Measurements from ENCODE around the gene SCAMP1. TPM values are rescaled to one million over a fixed set of nuclear protein-coding genes. Genes with fewer than 3 reads are reported as not detected.

Gene SCAMP1
- total RNA-seq, 1 donor from 2014 or later = 45.4 TPM

DNA sequence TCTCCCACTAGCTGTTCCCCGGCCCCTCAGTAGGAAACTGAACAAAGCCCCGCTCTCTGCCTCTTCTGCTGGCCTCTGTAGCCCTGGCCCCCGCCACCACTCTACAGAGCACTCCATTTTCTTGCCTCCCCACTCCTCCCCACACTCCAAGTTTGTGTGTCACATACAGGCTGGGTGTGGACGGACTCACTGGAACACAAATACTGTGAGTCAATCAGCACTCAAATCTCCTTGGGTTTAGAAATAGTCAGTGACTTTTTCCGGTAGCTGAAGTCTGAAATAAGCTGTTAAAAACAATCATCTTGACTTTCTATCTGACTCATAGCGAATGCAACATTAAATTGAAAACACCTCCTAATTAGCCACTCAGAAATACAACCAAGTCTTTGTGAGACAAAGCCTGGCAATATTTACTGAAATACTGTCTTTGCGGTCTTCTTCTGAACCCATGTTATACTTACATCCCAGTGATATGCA lies 165.7 kb downstream of the SCAMP1 start:
- H3K36me3 Mint-ChIP-seq = no peaks in the 10 kb centered on the region
- H3K9me3 Mint-ChIP-seq = no peaks in the 10 kb centered on the region
- no peak for DNase-seq (ENCODE audit: low spot score in 2 of 2, unreplicated experiment in 2 of 2)
- H3K4me1 Mint-ChIP-seq = peaks cover 38% of the 10 kb centered on the region
- TF ChIP-seq, protein P1, sequence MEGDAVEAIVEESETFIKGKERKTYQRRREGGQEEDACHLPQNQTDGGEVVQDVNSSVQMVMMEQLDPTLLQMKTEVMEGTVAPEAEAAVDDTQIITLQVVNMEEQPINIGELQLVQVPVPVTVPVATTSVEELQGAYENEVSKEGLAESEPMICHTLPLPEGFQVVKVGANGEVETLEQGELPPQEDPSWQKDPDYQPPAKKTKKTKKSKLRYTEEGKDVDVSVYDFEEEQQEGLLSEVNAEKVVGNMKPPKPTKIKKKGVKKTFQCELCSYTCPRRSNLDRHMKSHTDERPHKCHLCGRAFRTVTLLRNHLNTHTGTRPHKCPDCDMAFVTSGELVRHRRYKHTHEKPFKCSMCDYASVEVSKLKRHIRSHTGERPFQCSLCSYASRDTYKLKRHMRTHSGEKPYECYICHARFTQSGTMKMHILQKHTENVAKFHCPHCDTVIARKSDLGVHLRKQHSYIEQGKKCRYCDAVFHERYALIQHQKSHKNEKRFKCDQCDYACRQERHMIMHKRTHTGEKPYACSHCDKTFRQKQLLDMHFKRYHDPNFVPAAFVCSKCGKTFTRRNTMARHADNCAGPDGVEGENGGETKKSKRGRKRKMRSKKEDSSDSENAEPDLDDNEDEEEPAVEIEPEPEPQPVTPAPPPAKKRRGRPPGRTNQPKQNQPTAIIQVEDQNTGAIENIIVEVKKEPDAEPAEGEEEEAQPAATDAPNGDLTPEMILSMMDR (IDR thresholded peaks at IDR 0.05; ENCODE audit: unreplicated experiment) = no peak
- H3K27me3 Mint-ChIP-seq (ENCODE audit: low read depth) = no peaks in the 10 kb centered on the region
- H3K4me3 Mint-ChIP-seq = no peak overlapping the region
- no peak overlapping the region for H3K27ac Mint-ChIP-seq

DNA sequence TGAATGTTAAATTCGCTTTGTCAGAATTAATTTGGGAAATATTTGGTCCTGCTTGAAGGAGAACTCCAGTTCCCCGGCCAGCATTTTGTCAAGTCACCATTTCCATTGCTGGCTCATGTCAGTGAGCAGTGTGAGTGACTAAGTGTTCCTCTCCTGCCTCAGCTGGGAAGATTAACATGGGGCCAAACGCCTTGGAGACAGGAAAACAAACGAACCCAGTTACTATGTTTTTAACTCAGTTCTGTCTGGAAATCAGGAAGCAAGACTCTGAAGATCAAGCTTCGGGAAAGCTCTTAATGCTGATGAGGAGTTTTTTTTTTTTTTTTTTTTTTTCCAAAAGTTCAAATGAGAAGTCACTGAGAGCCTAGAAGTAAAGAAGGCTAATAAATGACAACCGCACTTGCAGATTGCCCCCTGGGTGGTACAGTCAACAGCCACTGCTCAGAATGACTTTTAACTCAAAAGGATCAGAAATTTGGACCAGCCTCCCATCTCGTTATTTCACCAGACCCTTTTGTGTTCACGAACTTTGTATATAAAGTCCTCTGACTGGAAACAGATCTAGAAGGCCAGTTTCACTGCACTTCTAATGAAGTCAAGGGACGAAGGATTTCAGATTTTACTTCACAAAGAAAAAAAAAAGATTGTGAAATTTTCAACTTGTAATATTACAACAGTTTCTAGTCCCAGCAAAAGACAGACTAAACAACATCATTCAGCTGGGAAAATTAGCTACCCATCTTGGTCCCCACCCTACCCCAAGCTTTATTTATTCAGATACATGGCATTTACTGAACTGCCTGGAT lies 166.8 kb downstream of the SCAMP1 start:
- Mint-ChIP-seq H3K4me1 (peaks cover 36% of the 10 kb centered on the region), H3K4me3 (no peak overlapping the region), H3K9me3 (no peaks in the 10 kb centered on the region), H3K27me3 (ENCODE audit: low read depth) (no peaks in the 10 kb centered on the region), H3K27ac (peak overlapping the region; percentile 71), H3K36me3 (no peaks in the 10 kb centered on the region)
- TF ChIP-seq, protein P1 (IDR thresholded peaks at IDR 0.05; ENCODE audit: unreplicated experiment) = no peak
- no peak for DNase-seq (ENCODE audit: low spot score in 2 of 2, unreplicated experiment in 2 of 2)

GRCh38 chr5:78527925-78528324 lies 167.5 kb downstream of the SCAMP1 start:
- no peak for DNase-seq (ENCODE audit: low spot score in 2 of 2, unreplicated experiment in 2 of 2)
- H3K4me1 Mint-ChIP-seq = peaks cover 31% of the 10 kb centered on the region

More at GRCh38 chr5:78527925-78528324, 167.5 kb downstream of the SCAMP1 start:
- Mint-ChIP-seq H3K4me3 (no peak overlapping the region), H3K27ac (peak overlapping the region; percentile 25), H3K9me3 (no peaks in the 10 kb centered on the region), H3K36me3 (no peaks in the 10 kb centered on the region), H3K27me3 (ENCODE audit: low read depth) (no peaks in the 10 kb centered on the region)
- TF ChIP-seq, protein P1 (IDR thresholded peaks at IDR 0.05; ENCODE audit: unreplicated experiment) = no peak

Other genes with a start within 250 kb of the SCAMP1 start
- 48.7 to 50.6 TPM (median 49.2 TPM) in 3 replicates for gene AP3B1, start 65.9 kb upstream of the SCAMP1 start, total RNA-seq